Caco-2 (cell line): Measurements from ENCODE around the gene FAM181A. TPM values are rescaled to one million over a fixed set of nuclear protein-coding genes. Genes with fewer than 3 reads are reported as not detected.

Experiments used
- BruUV-seq: library from RNA; stranded (reverse); fragments of 400-500 nt; replicated peaks from 2 replicates; lab custom pipeline; 2021; lab: Mats Ljungman, UMichigan
- CTCF ChIA-PET: fragments of 300-600 bp; sonication (Branson Sonifier 250); formaldehyde crosslinking; loops from one replicate; lab custom pipeline; 2022; ENCODE audit warnings: antibody characterized with exemption; lab: Charles Lee
- POLR2A ChIA-PET: fragments of 300-600 bp; sonication (Branson Sonifier 250); formaldehyde crosslinking; loops from one replicate; lab custom pipeline; 2022; ENCODE audit warnings: antibody characterized with exemption; lab: Charles Lee
- DNase-seq, 2 experiments: peaks; one replicate each; pipeline versions ENCODE4 v3.0.0 to v3.0.0-alpha.2; 2020 to 2022
- H3K27me3 ChIP-seq: replicated peaks from 2 replicates; pipeline ENCODE4 v1.6.0; 2011; ENCODE audit warnings: low read length; ENCODE audit not compliant: control insufficient read depth, insufficient read depth
- H3K36me3 ChIP-seq: 2 replicates; pipeline ENCODE4 v1.5.1; 2011; ENCODE audit warnings: low read length; ENCODE audit not compliant: control insufficient read depth, insufficient read depth
- H3K4me1 ChIP-seq: fragments of 250-450 bp; sonication (Bioruptor Pico); 2 replicates; pipeline ENCODE4 v1.5.1; 2020; ENCODE audit warnings: mild to moderate bottlenecking
- H3K4me3 ChIP-seq: 2 replicates; pipeline ENCODE4 v1.5.1; 2011; ENCODE audit warnings: low read depth, mild to moderate bottlenecking, control low read depth, low read length
- H3K9me3 ChIP-seq: fragments of 250-450 bp; sonication (Bioruptor Pico); 2 replicates; pipeline ENCODE4 v1.5.1; 2020; ENCODE audit warnings: mild to moderate bottlenecking, moderate library complexity
- H3K27ac Mint-ChIP-seq: one replicate; pipeline ENCODE4 v1.8.0; 2022; ENCODE audit warnings: mixed read lengths; ENCODE audit not compliant: unreplicated experiment
- H3K27me3 Mint-ChIP-seq: one replicate; pipeline ENCODE4 v1.8.0; 2022; ENCODE audit warnings: mixed read lengths; ENCODE audit not compliant: insufficient read depth, unreplicated experiment
- H3K36me3 Mint-ChIP-seq: one replicate; pipeline ENCODE4 v1.8.0; 2022; ENCODE audit warnings: mild to moderate bottlenecking, mixed read lengths; ENCODE audit not compliant: insufficient read depth, unreplicated experiment
- H3K4me1 Mint-ChIP-seq: one replicate; pipeline ENCODE4 v1.8.0; 2022; ENCODE audit warnings: low read depth, mixed read lengths; ENCODE audit not compliant: unreplicated experiment
- H3K4me3 Mint-ChIP-seq: one replicate; pipeline ENCODE4 v1.8.0; 2022; ENCODE audit warnings: mild to moderate bottlenecking, moderate library complexity, mixed read lengths; ENCODE audit not compliant: unreplicated experiment
- H3K9me3 Mint-ChIP-seq: one replicate; pipeline ENCODE4 v1.8.0; 2022; ENCODE audit warnings: mixed read lengths; ENCODE audit not compliant: unreplicated experiment
- intact Hi-C: fragments of 100-400 bp; cut with micrococcal nuclease; formaldehyde crosslinking; loops from one replicate; pipeline ENCODE4 v1.10.0; 2022; ENCODE audit not compliant: unreplicated experiment
- total RNA-seq: library from RNA; stranded (reverse); gene quantifications from 2 replicates; pipeline ENCODE4 v1.2.3, GENCODE V29; 2022
- TF ChIP-seq, protein P1 (sequence below), 2 experiments: fragments of 200-600 bp in 1 of 2; IDR thresholded peaks; 1 replicate in 1 of 2; 2 replicates in 1 of 2; pipeline versions ENCODE4 v1.5.1 to v1.8.0; 2011 to 2022; ENCODE audit warnings: antibody characterized with exemption in 1 of 2, control low read depth in 1 of 2, inconsistent platforms in 1 of 2, low read depth in 1 of 2, low read length in 1 of 2, mild to moderate bottlenecking in 1 of 2, moderate library complexity in 1 of 2; ENCODE audit not compliant: insufficient read depth in 1 of 2, severe bottlenecking in 1 of 2, unreplicated experiment in 1 of 2

FAM181A gene
- total RNA-seq, 1 experiment from 2014 or later, result not detected

DNA sequence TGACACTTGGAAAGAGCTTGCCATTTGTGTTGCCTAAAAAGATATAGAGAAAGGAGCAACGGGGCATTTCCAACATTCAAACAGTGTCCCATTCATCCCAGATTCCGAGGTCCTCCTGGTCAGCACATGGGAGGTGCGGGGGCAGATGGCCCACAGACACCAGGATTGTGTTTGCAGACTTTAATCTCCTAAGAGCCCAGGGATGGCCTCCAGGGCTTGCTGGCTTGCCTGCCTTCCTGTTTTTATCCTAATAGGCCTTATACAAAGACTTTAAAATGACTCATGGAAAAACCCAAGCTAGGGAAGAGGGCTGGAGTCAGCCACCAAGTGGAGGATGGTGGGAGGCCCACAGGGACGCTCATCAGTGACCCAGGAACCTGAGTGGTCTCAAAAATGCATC, 21.5 kb upstream of the FAM181A start:
- no peak for DNase-seq
- Mint-ChIP-seq H3K36me3 (no peaks in the 10 kb centered on the region), H3K9me3 (no peaks in the 10 kb centered on the region), H3K27ac (no peak overlapping the region), H3K4me1 (peaks cover 16% of the 10 kb centered on the region), H3K27me3 (peaks cover 3% of the 10 kb centered on the region), H3K4me3 (no peak overlapping the region)
- H3K4me1 ChIP-seq, result peaks cover 17% of the 10 kb centered on the region
- no peaks in the 10 kb centered on the region for H3K9me3 ChIP-seq
- no peaks in the 10 kb centered on the region for H3K27me3 ChIP-seq
- TF ChIP-seq, protein P1, sequence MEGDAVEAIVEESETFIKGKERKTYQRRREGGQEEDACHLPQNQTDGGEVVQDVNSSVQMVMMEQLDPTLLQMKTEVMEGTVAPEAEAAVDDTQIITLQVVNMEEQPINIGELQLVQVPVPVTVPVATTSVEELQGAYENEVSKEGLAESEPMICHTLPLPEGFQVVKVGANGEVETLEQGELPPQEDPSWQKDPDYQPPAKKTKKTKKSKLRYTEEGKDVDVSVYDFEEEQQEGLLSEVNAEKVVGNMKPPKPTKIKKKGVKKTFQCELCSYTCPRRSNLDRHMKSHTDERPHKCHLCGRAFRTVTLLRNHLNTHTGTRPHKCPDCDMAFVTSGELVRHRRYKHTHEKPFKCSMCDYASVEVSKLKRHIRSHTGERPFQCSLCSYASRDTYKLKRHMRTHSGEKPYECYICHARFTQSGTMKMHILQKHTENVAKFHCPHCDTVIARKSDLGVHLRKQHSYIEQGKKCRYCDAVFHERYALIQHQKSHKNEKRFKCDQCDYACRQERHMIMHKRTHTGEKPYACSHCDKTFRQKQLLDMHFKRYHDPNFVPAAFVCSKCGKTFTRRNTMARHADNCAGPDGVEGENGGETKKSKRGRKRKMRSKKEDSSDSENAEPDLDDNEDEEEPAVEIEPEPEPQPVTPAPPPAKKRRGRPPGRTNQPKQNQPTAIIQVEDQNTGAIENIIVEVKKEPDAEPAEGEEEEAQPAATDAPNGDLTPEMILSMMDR (IDR thresholded peaks at IDR 0.05; ENCODE audit: insufficient read depth in 1 of 2, low read depth in 1 of 2, low read length in 1 of 2, severe bottlenecking in 1 of 2, unreplicated experiment in 1 of 2), result no peak
- POLR2A ChIA-PET, result no interaction called here
- intact Hi-C loops, result loop anchor here (1.0 kb wide), 1 partner anchor 250 kb away; no protein-coding TSS in a partner anchor
- no TSS peak for BruUV-seq
- CTCF ChIA-PET, result interaction anchor here (0.9 to 1.2 kb wide), 2 partner anchors 40 to 243 kb away, joined by 3 to 4 read pairs; no protein-coding TSS in a partner anchor
- H3K4me3 ChIP-seq, result no peak overlapping the region
- H3K36me3 ChIP-seq, result no peaks in the 10 kb centered on the region

GRCh38 chr14:93906341-93907329, 20.5 kb upstream of the FAM181A start:
- H3K36me3 ChIP-seq, result no peaks in the 10 kb centered on the region
- Mint-ChIP-seq H3K27me3 (peaks cover 3% of the 10 kb centered on the region), H3K27ac (no peak overlapping the region), H3K4me1 (peaks cover 16% of the 10 kb centered on the region), H3K4me3 (no peak overlapping the region), H3K9me3 (no peaks in the 10 kb centered on the region), H3K36me3 (no peaks in the 10 kb centered on the region)
- no peak overlapping the region for H3K4me3 ChIP-seq
- peaks cover 14% of the 10 kb centered on the region for H3K4me1 ChIP-seq
- H3K27me3 ChIP-seq, result no peaks in the 10 kb centered on the region
- no peaks in the 10 kb centered on the region for H3K9me3 ChIP-seq
- no TSS peak for BruUV-seq
- CTCF ChIA-PET, result interaction anchor here (0.9 to 1.2 kb wide), 2 partner anchors 41 to 244 kb away, joined by 3 to 4 read pairs; no protein-coding TSS in a partner anchor
- POLR2A ChIA-PET, result no interaction called here
- peak; percentile 64 to 68 for DNase-seq
- intact Hi-C loops, result loop anchor here (1.0 kb wide), 1 partner anchor 251 kb away; no protein-coding TSS in a partner anchor
- TF ChIP-seq, protein P1 (IDR thresholded peaks at IDR 0.05; ENCODE audit: insufficient read depth in 1 of 2, low read depth in 1 of 2, low read length in 1 of 2, severe bottlenecking in 1 of 2, unreplicated experiment in 1 of 2), result peak; percentile 69 to 74

DNA sequence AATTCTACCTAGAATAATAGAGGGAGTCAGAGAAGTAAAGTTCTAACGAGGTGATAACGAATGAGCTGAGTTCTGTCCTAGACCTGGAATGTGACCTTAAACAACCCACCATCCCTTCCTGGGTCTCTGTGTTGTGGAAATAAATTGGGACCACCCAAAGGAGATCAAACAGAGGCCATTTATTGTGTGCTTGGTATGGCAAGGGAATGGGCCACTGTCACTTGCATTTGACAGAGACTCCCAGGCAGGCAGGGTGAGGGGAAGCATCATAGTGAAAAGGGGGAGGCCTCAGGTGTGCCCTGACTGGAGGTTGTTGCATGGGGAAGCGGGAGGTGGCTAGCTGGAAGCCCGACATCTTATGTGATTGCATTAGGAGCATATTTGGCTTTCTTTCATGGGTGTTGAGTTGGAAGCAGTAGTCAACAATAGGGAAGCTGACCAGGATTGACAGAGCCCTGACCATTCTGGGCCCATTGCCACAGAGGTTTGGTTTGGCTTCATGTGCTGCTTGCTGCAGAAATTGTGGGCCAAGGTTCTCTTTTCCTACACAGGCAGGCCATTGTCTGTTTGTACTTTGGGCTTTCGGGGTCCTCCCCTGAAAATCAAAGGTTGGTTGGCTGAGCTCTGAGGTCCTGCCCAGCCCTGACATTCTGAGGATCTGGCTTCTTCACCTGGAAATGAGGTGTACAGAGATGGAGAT, 17.6 kb upstream of the FAM181A start:
- H3K4me3 ChIP-seq, result no peak overlapping the region
- peaks cover 9% of the 10 kb centered on the region for H3K4me1 Mint-ChIP-seq
- no peaks in the 10 kb centered on the region for H3K27me3 ChIP-seq
- peaks cover 10% of the 10 kb centered on the region for H3K9me3 Mint-ChIP-seq
- no TSS peak for BruUV-seq
- DNase-seq, result no peak
- H3K27me3 Mint-ChIP-seq, result peaks cover 6% of the 10 kb centered on the region
- no peaks in the 10 kb centered on the region for H3K36me3 Mint-ChIP-seq
- intact Hi-C loops, result no loop called here
- H3K9me3 ChIP-seq, result no peaks in the 10 kb centered on the region
- no peaks in the 10 kb centered on the region for H3K36me3 ChIP-seq
- ChIA-PET CTCF (no interaction called here), POLR2A (no interaction called here)
- no peak overlapping the region for H3K27ac Mint-ChIP-seq
- TF ChIP-seq, protein P1 (IDR thresholded peaks at IDR 0.05; ENCODE audit: insufficient read depth in 1 of 2, low read depth in 1 of 2, low read length in 1 of 2, severe bottlenecking in 1 of 2, unreplicated experiment in 1 of 2), result no peak
- H3K4me3 Mint-ChIP-seq, result no peak overlapping the region
- no peaks in the 10 kb centered on the region for H3K4me1 ChIP-seq
